ENCODE results near the gene ANKRD11. TPM values are rescaled to one million over a fixed set of nuclear protein-coding genes. Genes with fewer than 3 reads are reported as not detected.

Gene ANKRD11
- total RNA-seq, 1 experiment from 2014 or later: 99.4 TPM

- in situ Hi-C loops (cut with HindIII; ENCODE audit: low pct_unique_long_range_greater_than_20kb, low sequenced_read_pairs) (no loop called here), intact Hi-C loops (cut with micrococcal nuclease; ENCODE audit: unreplicated experiment) (no loop called here)
- H3K36me3 ChIP-seq (ENCODE audit: control insufficient read depth, insufficient read depth, low read length): peaks cover 14% of the 10 kb centered on the region
- ATAC-seq: no peak
- no peak overlapping the region for H3K27ac ChIP-seq (ENCODE audit: low read length)
- H3K4me3 ChIP-seq (ENCODE audit: low read depth in 2 of 2, low read length in 2 of 2): no peak overlapping the region
- no peak for DNase-seq (ENCODE audit: low read depth, low spot score)
- POLR2A ChIA-PET: no interaction called here
- peaks cover 43% of the 10 kb centered on the region; the same call in 1 of the 2 replicates for H3K9me3 ChIP-seq (ENCODE audit: control insufficient read depth, insufficient read depth, low read depth, low read length)
- no peaks in the 10 kb centered on the region for H3K4me1 ChIP-seq (ENCODE audit: control insufficient read depth, insufficient read depth, low read length)
- H3K27me3 ChIP-seq (ENCODE audit: control insufficient read depth, insufficient read depth, low read length): no peaks in the 10 kb centered on the region
- CTCF ChIA-PET: no interaction called here
- TF ChIP-seq, protein P1, sequence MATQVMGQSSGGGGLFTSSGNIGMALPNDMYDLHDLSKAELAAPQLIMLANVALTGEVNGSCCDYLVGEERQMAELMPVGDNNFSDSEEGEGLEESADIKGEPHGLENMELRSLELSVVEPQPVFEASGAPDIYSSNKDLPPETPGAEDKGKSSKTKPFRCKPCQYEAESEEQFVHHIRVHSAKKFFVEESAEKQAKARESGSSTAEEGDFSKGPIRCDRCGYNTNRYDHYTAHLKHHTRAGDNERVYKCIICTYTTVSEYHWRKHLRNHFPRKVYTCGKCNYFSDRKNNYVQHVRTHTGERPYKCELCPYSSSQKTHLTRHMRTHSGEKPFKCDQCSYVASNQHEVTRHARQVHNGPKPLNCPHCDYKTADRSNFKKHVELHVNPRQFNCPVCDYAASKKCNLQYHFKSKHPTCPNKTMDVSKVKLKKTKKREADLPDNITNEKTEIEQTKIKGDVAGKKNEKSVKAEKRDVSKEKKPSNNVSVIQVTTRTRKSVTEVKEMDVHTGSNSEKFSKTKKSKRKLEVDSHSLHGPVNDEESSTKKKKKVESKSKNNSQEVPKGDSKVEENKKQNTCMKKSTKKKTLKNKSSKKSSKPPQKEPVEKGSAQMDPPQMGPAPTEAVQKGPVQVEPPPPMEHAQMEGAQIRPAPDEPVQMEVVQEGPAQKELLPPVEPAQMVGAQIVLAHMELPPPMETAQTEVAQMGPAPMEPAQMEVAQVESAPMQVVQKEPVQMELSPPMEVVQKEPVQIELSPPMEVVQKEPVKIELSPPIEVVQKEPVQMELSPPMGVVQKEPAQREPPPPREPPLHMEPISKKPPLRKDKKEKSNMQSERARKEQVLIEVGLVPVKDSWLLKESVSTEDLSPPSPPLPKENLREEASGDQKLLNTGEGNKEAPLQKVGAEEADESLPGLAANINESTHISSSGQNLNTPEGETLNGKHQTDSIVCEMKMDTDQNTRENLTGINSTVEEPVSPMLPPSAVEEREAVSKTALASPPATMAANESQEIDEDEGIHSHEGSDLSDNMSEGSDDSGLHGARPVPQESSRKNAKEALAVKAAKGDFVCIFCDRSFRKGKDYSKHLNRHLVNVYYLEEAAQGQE (IDR thresholded peaks at IDR 0.05; ENCODE audit: insufficient read depth in 1 of 2, low read depth in 2 of 2, low read length in 1 of 2): no peak
- TF ChIP-seq SIN3A (IDR thresholded peaks at IDR 0.05; ENCODE audit: borderline replicate concordance, insufficient read depth, low read depth, low read length) (no peak), CTCF (IDR thresholded peaks at IDR 0.05) (no peak), TCF7L2 (IDR thresholded peaks at IDR 0.05; ENCODE audit: low read depth, low read length) (no peak), POLR2AphosphoS5 (IDR thresholded peaks at IDR 0.05; ENCODE audit: low read depth, low read length) (no peak)
- BruUV-seq (replicated peaks): no TSS peak
These were observed 260.1 kb downstream of the ANKRD11 start for GRCh38 chr16:89230255-89230654.

GRCh38 chr16:89224665-89225064 is 265.7 kb downstream of the ANKRD11 start:
- no peak overlapping the region for H3K27ac ChIP-seq (ENCODE audit: low read length)
- POLR2A ChIA-PET: no interaction called here
- BruUV-seq (replicated peaks): no TSS peak
- intact Hi-C loops (cut with micrococcal nuclease; ENCODE audit: unreplicated experiment) (no loop called here), in situ Hi-C loops (cut with HindIII; ENCODE audit: low pct_unique_long_range_greater_than_20kb, low sequenced_read_pairs) (no loop called here)
- no peak for DNase-seq (ENCODE audit: low read depth, low spot score)
- no peak overlapping the region for H3K4me3 ChIP-seq (ENCODE audit: low read depth in 2 of 2, low read length in 2 of 2)
- peaks cover 14% of the 10 kb centered on the region for H3K36me3 ChIP-seq (ENCODE audit: control insufficient read depth, insufficient read depth, low read length)
- CTCF ChIA-PET: no interaction called here
- H3K9me3 ChIP-seq (ENCODE audit: control insufficient read depth, insufficient read depth, low read depth, low read length): peaks cover 36% of the 10 kb centered on the region; the same call in 1 of the 2 replicates
- TF ChIP-seq SIN3A (IDR thresholded peaks at IDR 0.05; ENCODE audit: borderline replicate concordance, insufficient read depth, low read depth, low read length) (no peak), TCF7L2 (IDR thresholded peaks at IDR 0.05; ENCODE audit: low read depth, low read length) (no peak), CTCF (IDR thresholded peaks at IDR 0.05) (no peak), POLR2AphosphoS5 (IDR thresholded peaks at IDR 0.05; ENCODE audit: low read depth, low read length) (no peak)
- TF ChIP-seq, protein P1 (IDR thresholded peaks at IDR 0.05; ENCODE audit: insufficient read depth in 1 of 2, low read depth in 2 of 2, low read length in 1 of 2): no peak
- no peaks in the 10 kb centered on the region for H3K4me1 ChIP-seq (ENCODE audit: control insufficient read depth, insufficient read depth, low read length)
- H3K27me3 ChIP-seq (ENCODE audit: control insufficient read depth, insufficient read depth, low read length): no peaks in the 10 kb centered on the region
- ATAC-seq: no peak

Data from Panc1 (cell line).